Stimulated activated naive CD4-positive, alpha-beta T cell treated with Interleukin-2 at 50 U/mL for 16 hours (primary cell): ENCODE results near the gene ZNF385A.
"Not testable (repeated sequence)": the region's sequence is repeated elsewhere in the genome, so short reads cannot be mapped to it uniquely, and the experiment has no call there.

Source experiments
- DNase-seq: peaks from one replicate; lab custom pipeline; 2025; lab: John Stamatoyannopoulos, UW

Gene ZNF385A

GRCh38 chr12:54325442-54326109 is 59.0 kb downstream of the ZNF385A start:
- DNase-seq, result not testable (repeated sequence)

DNA sequence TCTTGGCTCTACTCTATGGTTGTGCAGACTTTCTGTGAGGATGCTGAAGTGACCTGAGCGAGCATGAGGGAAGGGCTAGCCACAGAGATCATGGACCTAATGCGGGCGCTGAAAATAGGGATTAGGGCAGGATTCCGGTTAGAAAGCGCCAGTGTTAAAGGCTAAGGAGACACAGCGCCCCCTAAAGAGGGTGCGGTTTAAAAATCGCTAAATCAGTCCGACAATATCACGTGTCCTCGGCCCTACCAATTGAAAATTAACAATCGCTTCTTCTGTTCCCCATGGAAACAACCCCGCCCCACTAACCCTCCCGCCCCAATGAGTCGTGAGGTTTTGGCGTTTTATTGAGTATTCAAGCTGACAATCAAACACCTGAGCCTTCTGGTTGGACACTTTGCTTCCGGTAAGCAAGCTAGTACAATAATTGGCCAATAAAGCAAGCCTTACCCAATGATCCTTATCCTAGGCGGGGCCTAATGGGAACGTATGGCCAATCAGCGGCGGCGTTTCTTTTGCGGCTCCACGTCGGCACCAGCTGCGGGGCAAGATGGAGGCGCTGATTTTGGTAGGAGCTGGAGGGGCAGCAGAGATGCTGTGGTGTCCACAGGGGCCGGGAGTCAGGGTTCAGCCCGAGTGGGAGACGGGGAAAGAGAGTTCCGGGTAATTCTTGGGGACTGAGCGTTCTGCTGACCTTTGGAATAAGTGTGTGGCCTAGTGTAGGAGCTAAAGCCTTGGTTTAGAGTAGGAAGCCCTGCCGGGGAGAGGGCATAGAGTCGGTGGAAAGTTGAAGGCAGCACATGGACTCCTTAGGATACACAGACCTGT is 59.7 kb downstream of the ZNF385A start, which contains the start of gene COPZ1:
Gene COPZ1 (plus strand): TSS at position 515 of the 825 bp plus-strand sequence. CDS start 33 bp downstream, at position 548.
- DNase-seq, result peak; percentile 98

DNA sequence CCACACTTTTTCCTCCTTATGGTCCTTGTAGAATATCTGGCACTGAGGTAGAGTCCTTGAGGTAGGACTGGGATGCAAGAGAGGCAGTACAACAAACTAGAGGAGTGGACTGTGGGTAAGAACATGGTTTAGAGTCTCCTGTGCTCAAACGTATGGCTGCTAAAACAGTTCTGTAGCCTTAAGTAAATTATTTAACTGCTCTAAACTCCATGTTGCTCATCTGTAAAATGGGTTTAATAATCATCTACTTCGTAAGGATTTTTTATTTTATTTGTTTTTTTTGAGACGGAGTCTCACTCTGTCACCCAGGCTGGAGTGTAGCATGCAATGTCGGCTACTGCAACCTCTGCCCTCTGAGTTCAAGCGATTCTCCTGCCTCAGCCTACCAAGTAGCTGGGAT is 63.2 kb downstream of the ZNF385A start:
- no peak for DNase-seq
